IMR-90 (cell line): ENCODE measurements around the gene ADAMTS9. TPM values are rescaled to one million over a fixed set of nuclear protein-coding genes. Genes with fewer than 3 reads are reported as not detected.

Experiments used
- ATAC-seq: fragments of 200-7000 bp; cut with Tn5 transposase; 2 replicates; pipeline ENCODE4 v1.9.1; 2020; ENCODE audit warnings: low read depth, mild to moderate bottlenecking, moderate library complexity
- BruUV-seq: library from RNA; stranded (reverse); fragments of 400-500 nt; replicated peaks from 2 replicates; lab custom pipeline; 2021; lab: Mats Ljungman, UMichigan
- CTCF ChIA-PET: fragments of 300-600 bp; formaldehyde crosslinking; extraction: SDS; loops from one replicate; lab custom pipeline; 2021; ENCODE audit warnings: antibody characterized with exemption; lab: Yijun Ruan, JAX
- POLR2A ChIA-PET: fragments of 300-600 bp; sonication (Branson Sonifier 250); formaldehyde crosslinking; loops from one replicate; lab custom pipeline; 2022; ENCODE audit warnings: antibody characterized with exemption; ENCODE audit not compliant: unreplicated experiment; lab: Charles Lee
- DNase-seq: peaks from one replicate; pipeline ENCODE4 v3.0.0; 2013
- H2AFZ ChIP-seq: replicated peaks from 2 replicates; pipeline ENCODE3; 2013; ENCODE audit warnings: low read length, mild to moderate bottlenecking; ENCODE audit not compliant: poor library complexity
- H2AK5ac ChIP-seq: 2 replicates; pipeline ENCODE4 v1.6.1; 2013; ENCODE audit warnings: low read depth, low read length, inconsistent platforms
- H2AK9ac ChIP-seq: replicated peaks from 2 replicates; pipeline ENCODE3; 2013; ENCODE audit warnings: mild to moderate bottlenecking, low read depth, low read length, moderate library complexity; ENCODE audit not compliant: poor library complexity
- H2BK120ac ChIP-seq: 2 replicates; pipeline ENCODE4 v1.6.1; 2013; ENCODE audit warnings: low read depth, low read length, inconsistent platforms
- H2BK15ac ChIP-seq: 3 replicates; pipeline ENCODE4 v1.6.1; 2013; ENCODE audit warnings: low read depth, low read length, inconsistent platforms
- H2BK20ac ChIP-seq: 2 replicates; pipeline ENCODE4 v1.6.1; 2013; ENCODE audit warnings: low read depth, mild to moderate bottlenecking, inconsistent platforms, low read length, moderate library complexity
- H2BK5ac ChIP-seq: 2 replicates; pipeline ENCODE4 v1.6.1; 2013; ENCODE audit warnings: mild to moderate bottlenecking, low read depth, low read length, inconsistent platforms; ENCODE audit not compliant: poor library complexity, severe bottlenecking
- H3K14ac ChIP-seq: replicated peaks from 2 replicates; pipeline ENCODE4 v1.6.1; 2013; ENCODE audit warnings: low read depth, low read length, inconsistent platforms
- H3K18ac ChIP-seq: 2 replicates; pipeline ENCODE4 v1.6.1; 2013; ENCODE audit warnings: low read depth, low read length, control low read depth
- H3K23ac ChIP-seq: 2 replicates; pipeline ENCODE4 v1.6.1; 2013; ENCODE audit warnings: low read depth, low read length, inconsistent platforms
- H3K27ac ChIP-seq: 2 replicates; pipeline ENCODE4 v1.5.1; 2013; ENCODE audit warnings: mild to moderate bottlenecking, control low read depth, low read length; ENCODE audit not compliant: insufficient read depth
- H3K27me3 ChIP-seq: 2 replicates; pipeline ENCODE4 v1.6.1; 2013; ENCODE audit warnings: low read length; ENCODE audit not compliant: control insufficient read depth, insufficient read depth
- H3K36me3 ChIP-seq: 2 replicates; pipeline ENCODE4 v1.6.1; 2013; ENCODE audit warnings: low read length, mixed read lengths; ENCODE audit not compliant: control insufficient read depth, insufficient read depth
- H3K4ac ChIP-seq: 2 replicates; pipeline ENCODE4 v1.6.1; 2013; ENCODE audit warnings: low read depth, low read length, inconsistent platforms
- H3K4me1 ChIP-seq: 2 replicates; pipeline ENCODE4 v1.6.1; 2013; ENCODE audit warnings: low read length, mixed read lengths; ENCODE audit not compliant: control insufficient read depth, insufficient read depth
- H3K4me2 ChIP-seq: 2 replicates; pipeline ENCODE4 v1.6.1; 2013; ENCODE audit warnings: low read depth, mild to moderate bottlenecking, control low read depth, low read length, moderate library complexity
- H3K4me3 ChIP-seq: 2 replicates; pipeline ENCODE4 v1.5.1; 2013; ENCODE audit warnings: low read depth, mild to moderate bottlenecking, control low read depth, low read length, moderate library complexity; ENCODE audit not compliant: insufficient read depth
- H3K56ac ChIP-seq: 2 replicates; pipeline ENCODE4 v1.6.1; 2013; ENCODE audit warnings: low read length, inconsistent platforms; ENCODE audit not compliant: insufficient read depth; ENCODE audit errors: extremely low read depth
- H3K79me1 ChIP-seq, 2 experiments: 2 replicates each; pipeline ENCODE4 v1.6.1; 2013; ENCODE audit warnings: low read length in 2 of 2, inconsistent platforms in 1 of 2, low read depth in 1 of 2
- H3K9ac ChIP-seq: 2 replicates; pipeline ENCODE4 v1.6.1; 2013; ENCODE audit warnings: low read depth, low read length, control low read depth
- H3K9me1 ChIP-seq: 2 replicates; pipeline ENCODE4 v1.6.1; 2013; ENCODE audit warnings: low read length, inconsistent platforms; ENCODE audit not compliant: insufficient read depth
- H3K9me3 ChIP-seq: 2 replicates; pipeline ENCODE4 v1.6.1; 2013; ENCODE audit warnings: low read length; ENCODE audit not compliant: control insufficient read depth, insufficient read depth
- H4K20me1 ChIP-seq: 2 replicates; pipeline ENCODE4 v1.6.1; 2013; ENCODE audit warnings: low read length, inconsistent platforms; ENCODE audit not compliant: insufficient read depth
- H4K5ac ChIP-seq: 2 replicates; pipeline ENCODE4 v1.6.1; 2013; ENCODE audit warnings: mild to moderate bottlenecking, low read depth, low read length, control low read depth
- H4K8ac ChIP-seq, 2 experiments: 2 replicates each; pipeline ENCODE4 v1.6.1; 2013; ENCODE audit warnings: low read depth in 2 of 2, low read length in 2 of 2, control low read depth in 1 of 2, inconsistent platforms in 1 of 2
- H4K91ac ChIP-seq: 2 replicates; pipeline ENCODE4 v1.6.1; 2013; ENCODE audit warnings: low read depth, low read length, inconsistent platforms; ENCODE audit not compliant: insufficient read depth
- CEBPB ChIP-seq: IDR thresholded peaks from 2 replicates; pipeline ENCODE4 v1.6.1; 2012; ENCODE audit warnings: low read depth, low read length, improper control_type of control experiment
- CHD1 ChIP-seq: IDR thresholded peaks from 2 replicates; pipeline ENCODE4 v1.6.1; 2012; ENCODE audit warnings: low read depth, low read length, improper control_type of control experiment
- CTCF ChIP-seq: conservative IDR thresholded peaks from 2 replicates; pipeline ENCODE4 v1.5.1; 2012; ENCODE audit warnings: mild to moderate bottlenecking, low read depth, low read length, improper control_type of control experiment
- FOS ChIP-seq: fragments of 150-350 bp; IDR thresholded peaks from 2 replicates; pipeline ENCODE4 v1.6.1; 2016; ENCODE audit warnings: low read depth, low read length
- MAFK ChIP-seq: IDR thresholded peaks from 2 replicates; pipeline ENCODE4 v1.6.1; 2012; ENCODE audit warnings: low read depth, low read length, improper control_type of control experiment
- MXI1 ChIP-seq: IDR thresholded peaks from 2 replicates; pipeline ENCODE4 v1.6.1; 2012; ENCODE audit warnings: low read depth, mild to moderate bottlenecking, low read length, moderate library complexity, borderline replicate concordance
- NFE2L2 ChIP-seq: fragments of 150-350 bp; IDR thresholded peaks from 2 replicates; pipeline ENCODE4 v1.6.1; 2016; ENCODE audit warnings: low read depth, mild to moderate bottlenecking, low read length
- POLR2A ChIP-seq: IDR thresholded peaks from 2 replicates; pipeline ENCODE4 v1.6.1; 2012; ENCODE audit warnings: mild to moderate bottlenecking, low read depth, low read length
- RAD21 ChIP-seq: IDR thresholded peaks from 2 replicates; pipeline ENCODE4 v1.6.1; 2012; ENCODE audit warnings: low read length, improper control_type of control experiment
- RCOR1 ChIP-seq: IDR thresholded peaks from 2 replicates; pipeline ENCODE4 v1.6.1; 2012; ENCODE audit warnings: mild to moderate bottlenecking, low read length, improper control_type of control experiment; ENCODE audit not compliant: insufficient replicate concordance
- RFX5 ChIP-seq: IDR thresholded peaks from 2 replicates; pipeline ENCODE4 v1.8.0; 2012; ENCODE audit warnings: low read depth, mild to moderate bottlenecking, low read length, moderate library complexity
- SMC3 ChIP-seq: fragments of 150-350 bp; IDR thresholded peaks from 2 replicates; pipeline ENCODE4 v1.6.1; 2016; ENCODE audit warnings: low read depth, mild to moderate bottlenecking, antibody characterized with exemption, low read length, moderate library complexity
- WGBS, 2 experiments: methylation state at CpG; one replicate each; pipeline versions ENCODE4 v1.1.5 to v1.1.7; 2013; ENCODE audit warnings: missing lambda C conversion rate in 2 of 2; ENCODE audit not compliant: insufficient read length in 1 of 2; ENCODE audit errors: extremely low coverage in 2 of 2; 5-methylcytosine and 5-hydroxymethylcytosine counted together
- dilution Hi-C: fragments of 300-500 bp; cut with HindIII; formaldehyde crosslinking; loops from one replicate; pipeline ENCODE4 v1.14.3; 2018; ENCODE audit warnings: low sequenced_read_pairs; ENCODE audit not compliant: unreplicated experiment
- in situ Hi-C: fragments of 300-500 bp; cut with MboI; formaldehyde crosslinking; loops from 3 replicates; pipeline ENCODE4 v1.14.3; 2019; ENCODE audit warnings: low sequenced_read_pairs, inconsistent platforms, mixed read lengths
- intact Hi-C: fragments of 100-400 bp; cut with micrococcal nuclease; formaldehyde crosslinking; loops from 2 replicates; pipeline ENCODE4 v1.10.0; 2022
- polyA plus RNA-seq, 3 experiments: library from polyadenylated mRNA; depleted of rRNA; stranded (reverse); fragments of >200 nt; gene quantifications; 2 replicates each; pipeline ENCODE4 v1.2.3, GENCODE V29; 2012; ENCODE audit warnings: low replicate concordance in 1 of 3
- total RNA-seq: library from RNA; depleted of rRNA; stranded (reverse); fragments of >200 nt; gene quantifications from 2 replicates; pipeline ENCODE4 v1.2.3, GENCODE V29; 2012
- TF ChIP-seq, protein P1 (sequence below): fragments of 150-350 bp; IDR thresholded peaks from 2 replicates; pipeline ENCODE4 v1.6.1; 2016; ENCODE audit warnings: low read depth, mild to moderate bottlenecking, low read length, moderate library complexity, borderline replicate concordance
- TF ChIP-seq, protein P2 (sequence below): fragments of 150-350 bp; IDR thresholded peaks from 2 replicates; pipeline ENCODE4 v1.6.1; 2017; ENCODE audit warnings: mild to moderate bottlenecking, antibody characterized with exemption, low read length, low read depth

The ADAMTS9 gene
- total and polyA plus RNA-seq, 2 of the 4 experiments (the other 2 are of a cell fraction), result 0.55 to 1.1 TPM

- Histone ChIP-seq H3K56ac (no peak overlapping the region), H3K18ac (no peak overlapping the region), H3K23ac (no peak overlapping the region), H3K4ac (no peak overlapping the region), H2AFZ (no peak overlapping the region), H4K20me1 (no peaks in the 10 kb centered on the region), H3K4me3 (no peak overlapping the region), H3K36me3 (peaks cover 10% of the 10 kb centered on the region; the same call in 1 of the 2 replicates), H3K4me2 (no peak overlapping the region), H4K5ac (no peak overlapping the region; the same call in 1 of the 2 replicates), H2AK9ac (no peak overlapping the region), H3K14ac (no peak overlapping the region), H3K9ac (no peak overlapping the region), H2BK15ac (no peak overlapping the region), H3K27ac (no peak overlapping the region), H4K91ac (no peak overlapping the region), H2BK120ac (no peak overlapping the region), H2BK20ac (no peak overlapping the region), H3K4me1 (peaks cover 12% of the 10 kb centered on the region; the same call in 1 of the 2 replicates), H3K27me3 (no peaks in the 10 kb centered on the region), H3K9me3 (no peaks in the 10 kb centered on the region), H2AK5ac (no peak overlapping the region), H3K9me1 (no peaks in the 10 kb centered on the region), H3K79me1 (no peaks in the 10 kb centered on the region), H2BK5ac (no peak overlapping the region), H4K8ac (no peak overlapping the region)
- ATAC-seq, result no peak
- TF ChIP-seq RCOR1 (no peak), MXI1 (no peak), RAD21 (no peak), RFX5 (no peak), CTCF (no peak), POLR2A (no peak), FOS (no peak), CEBPB (no peak), MAFK (no peak), CHD1 (no peak), NFE2L2 (no peak), SMC3 (no peak)
- TF ChIP-seq, protein P1, sequence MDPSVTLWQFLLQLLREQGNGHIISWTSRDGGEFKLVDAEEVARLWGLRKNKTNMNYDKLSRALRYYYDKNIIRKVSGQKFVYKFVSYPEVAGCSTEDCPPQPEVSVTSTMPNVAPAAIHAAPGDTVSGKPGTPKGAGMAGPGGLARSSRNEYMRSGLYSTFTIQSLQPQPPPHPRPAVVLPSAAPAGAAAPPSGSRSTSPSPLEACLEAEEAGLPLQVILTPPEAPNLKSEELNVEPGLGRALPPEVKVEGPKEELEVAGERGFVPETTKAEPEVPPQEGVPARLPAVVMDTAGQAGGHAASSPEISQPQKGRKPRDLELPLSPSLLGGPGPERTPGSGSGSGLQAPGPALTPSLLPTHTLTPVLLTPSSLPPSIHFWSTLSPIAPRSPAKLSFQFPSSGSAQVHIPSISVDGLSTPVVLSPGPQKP, result no peak
- TF ChIP-seq, protein P2, sequence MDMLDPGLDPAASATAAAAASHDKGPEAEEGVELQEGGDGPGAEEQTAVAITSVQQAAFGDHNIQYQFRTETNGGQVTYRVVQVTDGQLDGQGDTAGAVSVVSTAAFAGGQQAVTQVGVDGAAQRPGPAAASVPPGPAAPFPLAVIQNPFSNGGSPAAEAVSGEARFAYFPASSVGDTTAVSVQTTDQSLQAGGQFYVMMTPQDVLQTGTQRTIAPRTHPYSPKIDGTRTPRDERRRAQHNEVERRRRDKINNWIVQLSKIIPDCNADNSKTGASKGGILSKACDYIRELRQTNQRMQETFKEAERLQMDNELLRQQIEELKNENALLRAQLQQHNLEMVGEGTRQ, result no peak
- in situ Hi-C loops, result loop anchor here (25.0 kb wide), 3 partner anchors 862 to 1637 kb away; no protein-coding TSS in a partner anchor
- DNase-seq, result no peak
- POLR2A ChIA-PET, result no interaction called here
- intact Hi-C loops, result loop anchor here (5.0 kb wide), 1 partner anchor 117 kb away; no protein-coding TSS in a partner anchor
- CTCF ChIA-PET, result interaction anchor here (1.1 kb wide), 1 partner anchor 10 kb away, joined by 3 read pairs; no protein-coding TSS in a partner anchor
- BruUV-seq, result no TSS peak
- WGBS, 2 experiments, result no CpG with 5 or more reads among the region's 3 CpGs
- dilution Hi-C loops, result no loop called here
These were observed 137.9 kb downstream of the ADAMTS9 start for GRCh38 chr3:64549869-64550268.
